Measurements from ENCODE around the gene KRT2.

KRT2 gene

DNA sequence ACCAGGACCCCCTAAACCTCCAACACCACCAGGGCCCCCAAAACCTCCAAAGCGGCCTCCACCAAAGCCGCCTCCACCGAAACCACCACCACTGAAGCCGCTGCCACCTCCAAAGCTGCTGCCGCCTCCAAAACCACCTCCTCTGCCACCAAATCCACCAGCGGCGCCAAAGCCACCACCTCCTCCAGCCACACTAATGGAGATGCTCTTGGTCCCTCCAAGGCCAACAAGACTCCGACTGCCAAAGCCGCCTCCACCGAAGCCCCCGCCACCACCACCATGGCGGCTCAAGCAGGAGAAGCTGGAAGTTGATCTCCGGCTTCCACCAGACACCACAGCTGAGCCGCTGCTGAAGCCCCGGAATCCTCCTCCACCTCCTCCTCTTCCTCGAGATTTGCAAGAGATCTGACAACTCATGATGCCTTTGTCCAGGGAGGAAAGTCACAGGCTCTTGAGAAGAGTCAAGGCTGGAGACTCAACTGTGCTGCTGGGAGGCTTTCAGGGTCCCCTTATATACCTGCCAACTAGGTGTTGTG, at the start of gene KRT2:
Gene KRT2, minus strand, starts transcription at position 486 of the 536 bp plus-strand sequence. Its CDS starts 69 bp downstream, at position 417.
- no peak for DNase-seq

DNA sequence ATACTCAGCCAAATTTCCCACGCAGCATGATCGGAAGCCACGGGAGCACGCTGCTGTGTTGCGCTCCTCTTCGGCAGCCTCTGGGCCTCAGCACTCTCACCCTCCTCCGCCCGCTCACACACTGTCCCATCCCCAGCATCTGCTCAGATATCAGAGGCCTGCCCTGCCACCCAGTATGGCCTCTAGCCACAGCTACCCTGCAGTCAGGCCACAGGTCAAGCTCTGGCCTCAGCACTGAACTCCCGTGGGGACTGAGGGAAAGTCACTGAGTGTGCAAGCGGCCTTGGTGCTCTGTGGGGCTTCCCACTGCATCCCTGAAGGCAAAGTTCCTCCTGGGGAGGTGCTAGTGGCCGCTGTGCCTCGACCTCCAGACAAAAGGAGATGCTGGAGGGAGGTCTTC, 49.3 kb upstream of the KRT2 start:
- DNase-seq, result no peak

- no peak for DNase-seq
Measured at GRCh38 chr12:52699960-52700359, 47.9 kb upstream of the KRT2 start.

GRCh38 chr12:52699373-52699772, 47.4 kb upstream of the KRT2 start:
- no peak for DNase-seq

DNA sequence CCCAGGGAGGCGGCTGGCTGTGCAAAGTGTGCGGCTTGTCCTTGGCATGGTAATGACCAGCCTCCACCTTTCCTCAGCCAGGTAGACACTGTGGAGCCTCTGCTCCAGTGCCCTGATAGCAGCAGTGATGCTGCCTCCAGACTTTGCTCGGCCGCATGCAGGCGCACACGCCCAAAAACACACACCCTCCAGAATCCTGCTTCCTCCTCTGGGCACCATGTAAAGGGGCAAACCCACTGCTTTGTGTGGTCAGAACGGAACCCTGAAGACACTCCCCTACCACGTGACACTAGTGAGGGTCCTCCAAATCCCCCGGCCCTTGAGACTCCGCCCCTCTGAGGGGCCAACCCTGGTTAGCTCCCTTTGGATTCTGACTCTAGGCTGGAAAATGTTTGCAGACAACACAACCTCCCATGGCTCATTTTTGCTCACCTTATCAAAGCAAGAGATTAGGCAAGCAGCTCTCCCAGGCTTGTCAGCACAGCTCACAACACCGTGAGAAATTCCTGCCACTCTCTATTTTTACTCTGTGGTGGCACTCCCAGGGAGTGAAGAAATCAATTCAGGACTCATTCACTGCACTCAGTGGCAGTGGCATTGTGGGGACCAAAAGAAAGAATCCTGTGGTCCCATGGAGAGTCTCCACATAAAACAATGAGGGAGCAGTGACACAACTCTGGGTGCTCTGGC, 46.8 kb upstream of the KRT2 start:
- no peak for DNase-seq

- no peak for DNase-seq
Measured at GRCh38 chr12:52697058-52697582, 45.1 kb upstream of the KRT2 start.

DNA sequence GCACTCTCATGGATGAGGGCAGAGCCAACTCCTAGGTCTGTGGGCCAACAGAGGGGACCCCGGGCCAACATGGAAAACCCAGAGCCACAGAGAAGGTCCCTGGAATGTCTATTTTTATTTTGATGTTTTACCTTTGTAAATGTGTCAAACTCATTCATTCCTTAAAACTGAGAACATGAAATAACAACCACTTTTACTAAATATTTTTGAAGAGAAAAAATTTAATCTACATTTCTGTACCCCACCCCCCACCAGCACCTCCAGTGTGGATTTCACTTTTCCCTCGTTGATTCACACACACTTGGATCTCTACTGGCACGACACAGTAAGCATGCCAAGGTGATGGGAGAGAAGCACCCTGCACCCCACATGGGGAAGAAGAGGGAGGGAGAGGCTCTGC, 44.6 kb upstream of the KRT2 start:
- no peak for DNase-seq

- DNase-seq, result no peak
Measured at GRCh38 chr12:52695039-52695438, 43.0 kb upstream of the KRT2 start.

DNA sequence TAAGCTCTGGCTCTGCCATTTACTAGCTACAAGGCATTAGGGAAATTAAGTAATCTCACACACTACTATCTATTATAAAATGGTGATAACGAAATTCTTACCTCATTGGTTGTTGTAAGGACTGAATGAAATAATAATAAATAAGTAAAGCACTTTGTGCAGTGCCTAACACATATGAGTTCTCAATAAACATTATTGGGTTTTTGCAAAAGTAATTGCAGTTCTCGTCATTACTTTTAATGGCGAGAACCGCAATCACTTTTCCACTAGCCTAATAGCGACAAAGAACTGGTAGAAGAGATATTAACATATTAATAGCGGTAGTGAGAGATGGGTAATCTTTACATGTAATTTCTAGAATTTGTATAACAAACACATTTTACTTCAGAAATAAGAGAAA, 42.1 kb upstream of the KRT2 start:
- no peak for DNase-seq

- no peak for DNase-seq
Measured at GRCh38 chr12:52693261-52693660, 41.2 kb upstream of the KRT2 start.

DNA sequence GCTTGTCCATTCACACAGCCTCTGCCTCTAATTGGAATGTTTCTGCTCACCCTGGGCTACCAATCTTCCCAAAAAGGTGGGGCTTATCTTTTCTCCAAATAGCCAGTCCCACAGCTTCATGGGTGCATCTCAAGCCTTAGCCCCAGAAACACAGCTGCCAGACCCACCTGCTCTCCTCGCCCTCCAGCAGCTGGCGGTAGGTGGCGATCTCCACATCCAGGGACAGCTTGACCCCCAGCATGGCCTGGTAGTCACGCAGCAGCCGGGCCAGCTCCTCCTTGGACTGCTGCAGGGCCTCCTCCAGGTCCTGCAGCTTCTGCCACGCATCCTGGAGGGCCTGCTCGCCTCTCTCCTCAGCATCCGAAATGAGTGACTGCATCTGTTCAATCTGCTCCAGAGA, 40.2 kb upstream of the KRT2 start:
- no peak for DNase-seq

- DNase-seq, result no peak
Measured at GRCh38 chr12:52691841-52692150, 39.8 kb upstream of the KRT2 start.

DNA sequence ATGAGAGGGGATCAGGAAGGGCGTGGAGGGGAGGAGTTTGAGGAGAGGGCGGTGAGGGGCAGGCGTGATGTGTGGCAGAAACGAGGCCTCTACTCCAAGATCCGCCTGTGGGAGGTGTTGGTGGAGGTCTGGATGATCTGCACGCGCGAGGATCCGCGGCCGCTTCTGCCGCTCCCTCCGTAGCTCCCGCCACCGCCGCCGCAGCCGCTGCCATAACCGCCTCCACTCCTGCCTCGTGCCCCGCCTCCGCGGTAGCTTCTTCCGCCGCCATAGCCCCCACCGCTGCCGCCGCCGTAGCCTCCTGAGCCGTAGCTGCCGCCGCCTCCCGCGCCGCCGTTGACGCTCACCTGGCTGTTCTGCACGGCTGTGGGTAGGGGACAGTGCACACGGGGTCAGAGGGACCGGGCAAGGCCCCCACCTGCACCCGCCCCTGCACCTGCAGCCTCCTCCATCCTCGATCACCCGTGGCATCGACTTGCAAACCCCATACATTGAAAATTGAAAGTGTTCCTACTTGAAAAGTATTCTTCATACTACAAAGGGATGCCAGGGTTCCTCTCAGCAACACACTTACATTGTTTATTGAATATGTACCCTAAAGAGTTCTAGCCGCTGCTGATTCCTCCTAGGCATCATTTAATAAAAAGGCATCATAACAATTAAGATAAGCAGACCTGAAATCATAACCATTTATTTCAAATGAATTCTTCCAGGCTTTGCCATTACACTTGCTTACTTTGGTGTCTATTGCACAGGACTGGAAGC, 39.2 kb upstream of the KRT2 start:
- peak; percentile 6 for DNase-seq

GRCh38 chr12:52690351-52691075, 38.5 kb upstream of the KRT2 start:
- no peak for DNase-seq

GRCh38 chr12:52689936-52690335, 37.9 kb upstream of the KRT2 start:
- no peak for DNase-seq

GRCh38 chr12:52689239-52689638, 37.2 kb upstream of the KRT2 start:
- DNase-seq, result no peak

DNA sequence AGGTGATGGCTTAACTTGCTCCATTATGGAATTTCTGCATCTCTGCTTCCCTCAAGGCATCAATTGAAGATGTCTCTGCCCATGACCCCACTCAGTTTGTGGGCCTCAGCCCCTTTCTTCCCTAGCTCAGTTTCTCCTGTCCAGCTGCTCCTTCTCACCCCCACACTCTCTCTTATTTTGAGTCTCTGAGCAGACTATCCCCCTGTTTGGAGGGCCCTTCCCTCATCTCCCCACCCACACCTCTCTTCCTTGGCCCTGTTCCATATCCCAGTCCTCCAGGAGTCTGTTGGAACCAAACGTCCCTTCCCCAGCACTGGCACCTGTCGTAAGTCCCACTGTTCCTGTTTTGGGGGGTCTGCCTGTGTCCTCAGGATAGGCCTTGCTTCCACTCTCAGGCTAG, 36.5 kb upstream of the KRT2 start:
- DNase-seq, result no peak

DNA sequence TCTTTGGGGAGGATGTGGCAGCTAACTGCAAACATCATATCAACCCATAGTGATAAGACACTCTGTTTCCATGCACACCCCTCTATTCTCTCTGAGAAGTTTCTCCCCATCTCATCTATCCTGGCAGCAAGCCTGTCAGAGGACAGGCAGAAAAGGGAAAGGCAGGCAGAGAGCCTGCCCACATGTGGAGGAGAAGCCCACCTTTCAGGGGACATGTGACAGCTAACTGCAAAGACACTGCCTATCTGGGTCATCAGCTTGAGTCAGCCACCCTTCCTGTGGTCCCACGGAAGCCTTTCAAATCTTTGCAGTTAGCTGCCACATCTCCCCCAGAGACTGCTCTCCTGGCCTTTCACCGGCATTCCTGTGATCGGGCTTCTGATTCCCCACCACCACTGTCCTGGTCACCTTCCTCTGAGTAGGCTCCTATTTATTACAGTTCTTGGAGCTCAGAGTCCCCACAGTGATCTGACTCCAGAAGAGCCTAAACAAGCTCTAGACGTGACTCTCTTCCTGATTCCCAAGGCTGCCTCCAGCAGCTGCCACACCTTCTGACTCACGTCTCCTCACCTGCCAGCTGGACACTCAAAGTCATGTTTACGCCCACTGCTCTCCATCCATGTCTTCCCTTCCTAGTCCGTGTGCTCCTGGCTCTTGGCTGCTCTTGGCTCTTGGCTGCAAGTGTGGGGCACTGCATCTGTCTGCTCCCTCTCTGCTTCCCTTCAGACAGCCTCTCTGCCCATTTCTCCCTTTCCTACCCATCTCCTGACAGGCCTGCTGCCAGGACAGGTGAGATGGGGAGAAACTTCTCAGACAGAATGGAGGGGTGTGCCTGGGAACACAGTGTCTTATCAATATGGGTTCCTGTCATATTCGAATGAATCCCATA, 35.7 kb upstream of the KRT2 start:
- DNase-seq, result no peak

GRCh38 chr12:52686756-52687487, 34.9 kb upstream of the KRT2 start:
- no peak for DNase-seq

DNA sequence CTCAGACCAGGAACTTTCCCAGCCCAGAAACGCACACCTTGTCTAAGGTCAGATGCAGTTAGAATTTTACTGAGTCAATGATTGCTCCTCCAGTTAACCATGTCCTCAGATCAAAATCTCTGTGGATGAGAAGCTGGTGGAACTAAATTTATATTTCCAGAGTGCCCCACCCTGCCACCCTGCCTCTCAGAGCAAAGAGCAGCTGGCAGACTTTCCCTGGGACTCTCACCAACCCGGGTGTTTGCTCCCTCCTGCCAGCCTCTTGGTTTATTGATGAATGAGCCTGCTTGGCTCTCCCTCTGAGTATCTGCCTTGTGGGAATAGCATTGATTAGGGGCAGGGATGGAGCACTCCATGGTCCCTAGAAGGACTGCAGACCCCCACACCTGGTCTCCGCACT, 34.1 kb upstream of the KRT2 start:
- no peak for DNase-seq

- no peak for DNase-seq
Measured at GRCh38 chr12:52685406-52685890, 33.4 kb upstream of the KRT2 start.

DNA sequence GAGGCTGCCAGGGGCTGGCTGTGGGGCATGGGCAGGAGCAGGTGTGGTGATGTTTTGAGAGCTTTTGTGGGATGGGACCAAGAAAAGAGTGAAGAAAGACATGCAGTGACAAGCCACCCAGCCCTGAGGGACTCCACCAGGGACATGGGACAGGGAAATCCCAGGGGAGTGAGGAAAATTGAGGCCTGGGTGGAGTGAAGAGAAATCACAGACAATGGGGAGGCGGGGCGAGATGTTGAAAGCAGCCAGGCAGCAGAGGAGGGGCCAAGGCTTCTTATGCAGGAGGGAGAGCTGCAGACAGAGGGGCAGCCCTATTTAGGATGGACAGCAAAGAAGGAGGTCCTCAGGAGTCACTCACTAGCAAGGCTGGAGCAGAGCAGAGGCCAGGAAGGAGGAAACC, 32.4 kb upstream of the KRT2 start:
- DNase-seq, result no peak
